Epithelial cell of prostate (primary cell): ENCODE measurements around the gene TFR2.

Experiments
- DNase-seq: peaks from one replicate; pipeline ENCODE4 v3.0.0-alpha.2; 2011; ENCODE audit warnings: low read depth, low spot score
- H3K27ac ChIP-seq: fragments of 450-650 bp; 2 replicates; pipeline ENCODE4 v1.5.1; 2017; ENCODE audit warnings: mild to moderate bottlenecking

The TFR2 gene

GRCh38 chr7:100620804-100621203 is 20.5 kb downstream of the TFR2 start:
- no peak for DNase-seq
- no peak overlapping the region for H3K27ac ChIP-seq

GRCh38 chr7:100620239-100620638 is 21.1 kb downstream of the TFR2 start:
- no peak overlapping the region for H3K27ac ChIP-seq
- no peak for DNase-seq

- H3K27ac ChIP-seq: no peak overlapping the region
- no peak for DNase-seq
Observed at GRCh38 chr7:100614308-100614861, 27.0 kb downstream of the TFR2 start.

- no peak overlapping the region for H3K27ac ChIP-seq
- no peak for DNase-seq
Observed at GRCh38 chr7:100613412-100614175, 27.8 kb downstream of the TFR2 start.

- no peak for DNase-seq
Observed at GRCh38 chr7:100612730-100613390, 28.5 kb downstream of the TFR2 start.

GRCh38 chr7:100611983-100612729 is 29.2 kb downstream of the TFR2 start, which contains the start of gene MOSPD3:
TSS of gene MOSPD3 (plus strand) at chr7:100612540. CDS start at chr7:100612792, 252 bp downstream.
- H3K27ac ChIP-seq: peak within 1 kb of the TSS; percentile 77
- peak; percentile 97 for DNase-seq

More at GRCh38 chr7:100612730-100613390, 28.5 kb downstream of the TFR2 start:
- H3K27ac ChIP-seq: no peak overlapping the region

GRCh38 chr7:100609958-100610357 is 31.4 kb downstream of the TFR2 start:
- no peak overlapping the region for H3K27ac ChIP-seq
- DNase-seq: no peak

- no peak for DNase-seq
- H3K27ac ChIP-seq: peak overlapping the region; percentile 4
Observed at GRCh38 chr7:100607111-100607510, 34.2 kb downstream of the TFR2 start.

- H3K27ac ChIP-seq: no peak overlapping the region
- no peak for DNase-seq
Observed at GRCh38 chr7:100606313-100606712, 35.0 kb downstream of the TFR2 start.

GRCh38 chr7:100604976-100605911 is 36.1 kb downstream of the TFR2 start:
- no peak for DNase-seq
- H3K27ac ChIP-seq: no peak overlapping the region

- DNase-seq: no peak
- no peak overlapping the region for H3K27ac ChIP-seq
Observed at GRCh38 chr7:100604028-100604975, 37.0 kb downstream of the TFR2 start.

- H3K27ac ChIP-seq: no peak overlapping the region
- no peak for DNase-seq
Observed at GRCh38 chr7:100603726-100604027, 37.7 kb downstream of the TFR2 start.

GRCh38 chr7:100602889-100603725 is 38.2 kb downstream of the TFR2 start:
- no peak overlapping the region for H3K27ac ChIP-seq

GRCh38 chr7:100600730-100601038 is 40.7 kb downstream of the TFR2 start:
- no peak overlapping the region for H3K27ac ChIP-seq
- DNase-seq: no peak

More at GRCh38 chr7:100602889-100603725, 38.2 kb downstream of the TFR2 start:
- DNase-seq: no peak

GRCh38 chr7:100599911-100600729 is 41.2 kb downstream of the TFR2 start:
- no peak for DNase-seq
- H3K27ac ChIP-seq: no peak overlapping the region

GRCh38 chr7:100598425-100598824 is 42.9 kb downstream of the TFR2 start:
- no peak for DNase-seq
- no peak overlapping the region for H3K27ac ChIP-seq

GRCh38 chr7:100595188-100595587 is 46.2 kb downstream of the TFR2 start:
- no peak for DNase-seq
- no peak overlapping the region for H3K27ac ChIP-seq
